B cell (primary cell): Measurements from ENCODE around the gene CLASP2. TPM values are rescaled to one million over a fixed set of nuclear protein-coding genes. Genes with fewer than 3 reads are reported as not detected.

Experiments
- ATAC-seq: fragments of 200-7000 bp; cut with Tn5 transposase; one replicate; pipeline ENCODE4 v1.10.0; 2021; ENCODE audit warnings: low read depth, mild to moderate bottlenecking, moderate number of reproducible peaks, moderate library complexity
- CTCF ChIA-PET: fragments of 350-600 bp; sonication (Branson Sonifier 250); formaldehyde crosslinking; loops from one replicate; lab custom pipeline; 2021; ENCODE audit warnings: antibody characterized with exemption, inconsistent platforms; lab: Charles Lee
- POLR2A ChIA-PET: fragments of 350-600 bp; sonication (Branson Sonifier 250); formaldehyde crosslinking; loops from one replicate; lab custom pipeline; 2021; ENCODE audit warnings: antibody characterized with exemption; lab: Charles Lee
- DNase-seq: peaks from one replicate; pipeline ENCODE4 v3.0.0; 2013
- H2AFZ ChIP-seq: 2 replicates; pipeline ENCODE4 v1.6.1; 2012; ENCODE audit warnings: mild to moderate bottlenecking, low read depth, low read length; ENCODE audit not compliant: insufficient read depth, poor library complexity, severe bottlenecking
- H3K27ac ChIP-seq, 2 donors: 1 replicate in 1 of 2; 2 replicates in 1 of 2; pipeline ENCODE4 v1.5.1; 2012 to 2013; ENCODE audit warnings: low read length in 2 of 2, mild to moderate bottlenecking in 2 of 2, moderate library complexity in 1 of 2
- H3K27me3 ChIP-seq, 4 experiments: fragments of 200-600 bp in 1 of 4; sonication (generic) in 1 of 4; replicated peaks in 1 of 4; 1 replicate in 2 of 4; 2 replicates in 2 of 4; pipeline versions ENCODE4 v1.6.1 to v1.7.0; 2013 to 2016; ENCODE audit warnings: low read length in 3 of 4, mild to moderate bottlenecking in 2 of 4, mixed read lengths in 1 of 4, moderate library complexity in 1 of 4; ENCODE audit not compliant: insufficient read depth in 4 of 4, control insufficient read depth in 3 of 4; ENCODE audit errors: control extremely low read depth in 1 of 4
- H3K36me3 ChIP-seq, 2 experiments: replicated peaks in 1 of 2; 1 replicate in 1 of 2; 2 replicates in 1 of 2; pipeline versions ENCODE4 v1.6.1 to v1.7.1; 2013; ENCODE audit warnings: low read length in 1 of 2; ENCODE audit not compliant: insufficient read depth in 2 of 2, control insufficient read depth in 1 of 2; ENCODE audit errors: control extremely low read depth in 1 of 2, extremely low read depth in 1 of 2
- H3K4me1 ChIP-seq, 2 donors: fragments of 200-600 bp in 1 of 2; sonication (generic) in 1 of 2; 1 replicate in 1 of 2; 2 replicates in 1 of 2; pipeline versions ENCODE4 v1.5.1 to v1.6.1; 2013 to 2017; ENCODE audit warnings: low read length in 2 of 2; ENCODE audit not compliant: control insufficient read depth in 2 of 2, insufficient read depth in 2 of 2
- H3K4me2 ChIP-seq: replicated peaks from 2 replicates; pipeline ENCODE3; 2012; ENCODE audit warnings: mild to moderate bottlenecking, low read depth, low read length; ENCODE audit not compliant: poor library complexity, severe bottlenecking
- H3K4me3 ChIP-seq, 5 experiments: fragments of 200-600 bp in 1 of 5; sonication (generic) in 1 of 5; 1 replicate in 3 of 5; 2 replicates in 2 of 5; pipeline versions ENCODE4 v1.5.1 to v1.7.0; 2011 to 2016; ENCODE audit warnings: low read length in 4 of 5, mild to moderate bottlenecking in 4 of 5, low read depth in 2 of 5, control low read depth in 1 of 5, moderate library complexity in 1 of 5; ENCODE audit not compliant: insufficient read depth in 1 of 5; ENCODE audit errors: control extremely low read depth in 1 of 5, extremely low read depth in 1 of 5
- H3K79me2 ChIP-seq: fragments of 200-600 bp; sonication (generic); one replicate; pipeline ENCODE4 v1.6.0; 2016; ENCODE audit warnings: low read length; ENCODE audit not compliant: control insufficient read depth, insufficient read depth
- H3K9ac ChIP-seq: fragments of 200-600 bp; sonication (generic); 2 replicates; pipeline ENCODE4 v1.6.1; 2017; ENCODE audit warnings: mild to moderate bottlenecking, low read length, moderate library complexity
- H3K9me3 ChIP-seq, 3 donors: one replicate each; pipeline versions ENCODE4 v1.6.1 to v1.7.1; 2013; ENCODE audit warnings: low read length in 2 of 3; ENCODE audit not compliant: control insufficient read depth in 2 of 3, insufficient read depth in 1 of 3; ENCODE audit errors: control extremely low read depth in 1 of 3
- H4K20me1 ChIP-seq: 2 replicates; pipeline ENCODE4 v1.6.0; 2012; ENCODE audit warnings: mild to moderate bottlenecking, low read length; ENCODE audit not compliant: insufficient read depth, control insufficient read depth, poor library complexity, severe bottlenecking
- H3K27ac Mint-ChIP-seq: one replicate; pipeline ENCODE4 v1.8.0; 2021; ENCODE audit warnings: mixed read lengths
- H3K27me3 Mint-ChIP-seq: one replicate; pipeline ENCODE4 v1.8.0; 2021; ENCODE audit warnings: mixed read lengths
- H3K4me1 Mint-ChIP-seq: one replicate; pipeline ENCODE4 v1.8.0; 2021; ENCODE audit warnings: mixed read lengths
- H3K4me3 Mint-ChIP-seq: one replicate; pipeline ENCODE4 v1.8.0; 2021; ENCODE audit warnings: mixed read lengths
- H3K9me3 Mint-ChIP-seq: one replicate; pipeline ENCODE4 v1.8.0; 2022; ENCODE audit warnings: mixed read lengths; ENCODE audit not compliant: insufficient read depth
- CTCF ChIP-seq: fragments of 200-600 bp; IDR thresholded peaks from one replicate; pipeline ENCODE4 v1.8.0; 2022; ENCODE audit warnings: antibody characterized with exemption, mild to moderate bottlenecking
- EZH2 ChIP-seq: IDR thresholded peaks from 2 replicates; pipeline ENCODE4 v1.6.1; 2012; ENCODE audit warnings: borderline replicate concordance, low read depth, mild to moderate bottlenecking, moderate library complexity, low read length; ENCODE audit not compliant: insufficient read depth, poor library complexity, severe bottlenecking
- WGBS: methylation state at CpG from one replicate; pipeline ENCODE4 v1.1.5; 2013; ENCODE audit warnings: missing lambda C conversion rate; ENCODE audit not compliant: insufficient coverage; 5-methylcytosine and 5-hydroxymethylcytosine counted together
- intact Hi-C: fragments of 100-400 bp; cut with micrococcal nuclease; formaldehyde crosslinking; loops from one replicate; pipeline ENCODE4 v1.10.0; 2022
- polyA plus RNA-seq: library from polyadenylated mRNA; depleted of rRNA; stranded (reverse); fragments of >200 nt; gene quantifications from 2 replicates; pipeline ENCODE4 v1.2.3, GENCODE V29; 2012
- total RNA-seq, 2 donors: library from RNA; stranded (reverse); fragments of 120-200 nt in 1 of 2; gene quantifications; 1 replicate in 1 of 2; 2 replicates in 1 of 2; pipeline versions ENCODE4 v1.2.3 to v1.2.4, GENCODE V29; 2013 to 2022

The CLASP2 gene
- total and polyA plus RNA-seq, 2 donors (not counting 1 experiment from before 2014, with no cell fraction given) = 10.7 to 109 TPM

GRCh38 chr3:33575311-33575710 lies 142.7 kb downstream of the CLASP2 start:
- Histone ChIP-seq H3K4me2 (no peak overlapping the region), H3K27me3 (no peaks in the 10 kb centered on the region), H3K79me2 (no peaks in the 10 kb centered on the region), H2AFZ (no peak overlapping the region), H3K36me3 (peaks cover 8 to 21% of the 10 kb centered on the region in 2 experiments), H3K4me3 (no peak overlapping the region), H4K20me1 (no peaks in the 10 kb centered on the region), H3K4me1 (peaks cover 0 to 3% of the 10 kb centered on the region in 2 donors), H3K9me3 (no peaks in the 10 kb centered on the region), H3K27ac (no peak overlapping the region), H3K9ac (no peak overlapping the region)
- ATAC-seq (no peak), DNase-seq (peak; percentile 6)
- ChIA-PET POLR2A (no interaction called here), CTCF (interaction anchor here (1.4 kb wide), 1 partner anchor 212 kb away, joined by 3 read pairs; no protein-coding TSS in a partner anchor)
- Mint-ChIP-seq H3K4me1 (peaks cover 4% of the 10 kb centered on the region), H3K27ac (no peak overlapping the region), H3K9me3 (no peaks in the 10 kb centered on the region), H3K27me3 (no peaks in the 10 kb centered on the region), H3K4me3 (no peak overlapping the region)
- TF ChIP-seq CTCF (no peak), EZH2 (no peak)
- intact Hi-C loops = no loop called here
- WGBS = no CpG with 5 or more reads among the region's 1 CpG

- intact Hi-C loops = no loop called here
- TF ChIP-seq CTCF = no peak
- no peak for TF ChIP-seq EZH2
- 33% methylated on average over 1 of the region's 3 CpGs for WGBS
These were observed 160.2 kb downstream of the CLASP2 start for GRCh38 chr3:33557829-33558228.

More at GRCh38 chr3:33557829-33558228, 160.2 kb downstream of the CLASP2 start:
- Histone ChIP-seq H2AFZ (no peak overlapping the region), H3K27ac (no peak overlapping the region), H3K79me2 (no peaks in the 10 kb centered on the region), H3K4me1 (no peaks in the 10 kb centered on the region), H3K36me3 (peaks cover 5 to 22% of the 10 kb centered on the region in 2 experiments), H3K9me3 (no peaks in the 10 kb centered on the region), H3K27me3 (no peaks in the 10 kb centered on the region), H3K9ac (no peak overlapping the region), H3K4me2 (no peak overlapping the region), H3K4me3 (no peak overlapping the region), H4K20me1 (no peaks in the 10 kb centered on the region)
- Mint-ChIP-seq H3K9me3 (no peaks in the 10 kb centered on the region), H3K27ac (no peak overlapping the region), H3K27me3 (no peaks in the 10 kb centered on the region), H3K4me3 (no peak overlapping the region), H3K4me1 (no peaks in the 10 kb centered on the region)
- ChIA-PET CTCF (no interaction called here), POLR2A (no interaction called here)
- no peak for ATAC-seq
- no peak for DNase-seq
